NCI-H1048 (cell line): ENCODE data around the gene HPSE2.

Experiments
- DNase-seq: peaks from one replicate; lab custom pipeline; 2025; lab: John Stamatoyannopoulos, UW

The HPSE2 gene

GRCh38 chr10:98675902-98676301 lies 559.8 kb downstream of the HPSE2 start:
- no peak for DNase-seq

DNA sequence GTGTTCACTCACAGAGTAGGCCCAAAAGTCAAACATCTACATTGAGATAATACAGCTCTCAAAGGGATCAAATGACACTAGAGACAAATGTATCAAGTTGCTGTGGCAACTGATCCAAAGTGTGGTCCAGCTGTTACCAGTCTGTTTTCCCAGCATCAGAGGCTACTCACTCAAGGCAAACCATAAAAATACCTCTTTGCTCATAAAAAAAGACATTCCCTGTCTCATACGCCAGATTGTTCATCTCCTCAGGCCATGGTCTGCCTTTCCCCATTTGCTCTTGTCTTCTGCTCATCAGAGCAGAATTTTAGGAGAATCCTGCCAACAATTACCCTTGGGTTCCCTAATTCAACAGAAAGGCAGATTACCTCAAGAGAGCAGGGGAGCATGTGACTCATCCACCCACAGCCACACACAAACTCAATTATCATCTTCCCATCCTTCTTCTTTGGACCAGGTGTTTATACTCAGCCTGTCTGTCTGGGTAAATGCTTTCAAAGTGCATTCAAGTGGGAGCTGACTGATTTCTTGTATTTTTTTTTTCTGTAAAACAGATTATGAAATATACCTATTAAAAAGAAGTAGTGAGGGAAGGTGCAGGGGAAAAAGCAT lies 562.4 kb downstream of the HPSE2 start:
- no peak for DNase-seq

GRCh38 chr10:98667081-98667480 lies 568.6 kb downstream of the HPSE2 start:
- no peak for DNase-seq

GRCh38 chr10:98666276-98666675 lies 569.4 kb downstream of the HPSE2 start:
- no peak for DNase-seq

- DNase-seq, result no peak
Observed at GRCh38 chr10:98664329-98665042, 571.2 kb downstream of the HPSE2 start.

- no peak for DNase-seq
Observed at GRCh38 chr10:98659951-98660350, 575.7 kb downstream of the HPSE2 start.

GRCh38 chr10:98655492-98655891 lies 580.2 kb downstream of the HPSE2 start:
- no peak for DNase-seq

- DNase-seq, result no peak
Observed at GRCh38 chr10:98649170-98649569, 586.5 kb downstream of the HPSE2 start.

DNA sequence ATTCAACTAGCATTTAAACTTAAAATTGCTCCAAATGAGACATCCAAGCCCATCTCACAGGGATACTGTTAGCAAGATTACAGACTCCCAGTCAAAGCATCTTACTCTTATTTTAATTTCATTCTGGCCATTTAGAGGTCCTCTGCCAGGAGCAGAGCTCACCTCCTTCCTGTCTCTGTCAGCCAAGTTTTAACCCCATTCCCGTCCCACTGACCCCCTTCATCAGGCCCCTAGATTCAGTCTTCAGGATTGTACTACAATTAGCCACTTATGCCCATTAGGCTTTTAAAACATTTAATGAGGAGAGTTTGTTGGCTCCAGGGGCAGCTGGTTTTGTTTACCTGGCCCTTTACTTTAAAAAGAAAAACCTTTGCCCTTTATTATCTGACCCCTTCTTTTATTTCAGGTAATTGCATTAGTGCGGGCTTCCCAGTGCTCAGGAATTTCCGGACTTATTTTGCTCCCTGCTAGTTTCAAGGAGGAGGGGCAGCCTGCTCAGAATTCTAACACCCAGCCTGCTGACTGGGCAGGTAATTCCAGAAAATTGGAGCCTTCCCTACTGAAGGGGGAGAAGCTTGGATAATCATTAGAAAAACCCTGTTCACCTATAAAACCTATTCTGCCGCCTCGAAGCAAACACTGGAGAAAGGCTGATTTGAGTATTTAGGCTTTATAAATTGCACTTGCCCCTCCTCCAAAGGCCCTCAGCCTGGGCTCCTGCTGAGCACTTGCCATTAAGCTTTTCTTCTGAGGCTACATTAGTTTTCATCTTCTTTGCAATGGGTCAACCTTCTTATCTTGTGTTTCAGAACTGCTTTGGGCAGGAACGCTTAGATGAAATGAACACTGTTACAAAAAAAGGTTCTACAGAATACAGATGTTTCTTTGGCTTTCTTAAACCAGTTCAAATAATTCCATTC lies 588.4 kb downstream of the HPSE2 start:
- no peak for DNase-seq

GRCh38 chr10:98644466-98644865 lies 591.2 kb downstream of the HPSE2 start:
- DNase-seq, result no peak

GRCh38 chr10:98642281-98642680 lies 593.4 kb downstream of the HPSE2 start:
- no peak for DNase-seq

GRCh38 chr10:98638920-98639319 lies 596.7 kb downstream of the HPSE2 start:
- DNase-seq, result no peak

GRCh38 chr10:98636921-98637329 lies 598.7 kb downstream of the HPSE2 start:
- no peak for DNase-seq

GRCh38 chr10:98632456-98633150 lies 603.0 kb downstream of the HPSE2 start:
- no peak for DNase-seq

DNA sequence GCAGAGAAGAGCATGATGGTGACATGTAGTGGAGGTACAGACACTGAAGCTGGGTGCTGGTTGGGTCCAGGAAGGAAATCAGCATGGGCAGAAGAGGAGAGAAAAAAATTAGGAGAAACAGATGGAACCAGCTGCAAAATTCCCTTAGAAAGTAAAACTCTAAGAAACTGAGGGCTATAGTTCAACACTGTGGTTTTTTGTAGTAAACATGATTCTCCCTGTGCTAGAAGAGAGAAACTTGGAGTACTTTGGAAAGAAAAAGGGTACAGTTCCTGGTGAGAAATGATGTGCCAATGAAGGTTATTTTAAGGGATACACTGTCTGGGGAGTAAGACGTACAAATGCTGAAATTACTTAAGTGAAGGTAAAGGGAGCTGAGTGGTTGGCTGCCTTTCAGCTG lies 607.4 kb downstream of the HPSE2 start:
- no peak for DNase-seq

- no peak for DNase-seq
Observed at GRCh38 chr10:98627711-98628110, 607.9 kb downstream of the HPSE2 start.

DNA sequence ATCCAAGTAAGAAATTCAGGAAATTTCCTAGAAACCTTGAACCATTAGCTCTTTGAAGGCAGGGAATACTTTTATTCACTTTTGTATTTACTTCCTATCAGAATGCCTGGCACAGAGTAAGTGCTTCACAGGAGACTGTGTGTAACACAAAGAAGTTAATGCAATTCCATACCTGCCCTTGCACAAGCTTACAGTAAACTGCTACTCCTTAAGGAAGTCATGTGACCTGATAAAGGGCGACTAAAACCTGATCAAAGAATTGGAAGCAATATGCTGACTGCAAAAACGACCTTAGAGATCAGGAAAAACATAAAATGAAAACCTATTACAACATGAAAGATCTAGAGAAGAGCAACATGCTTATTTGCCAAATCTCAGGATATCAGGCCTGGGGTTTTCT lies 610.7 kb downstream of the HPSE2 start:
- DNase-seq, result no peak

DNA sequence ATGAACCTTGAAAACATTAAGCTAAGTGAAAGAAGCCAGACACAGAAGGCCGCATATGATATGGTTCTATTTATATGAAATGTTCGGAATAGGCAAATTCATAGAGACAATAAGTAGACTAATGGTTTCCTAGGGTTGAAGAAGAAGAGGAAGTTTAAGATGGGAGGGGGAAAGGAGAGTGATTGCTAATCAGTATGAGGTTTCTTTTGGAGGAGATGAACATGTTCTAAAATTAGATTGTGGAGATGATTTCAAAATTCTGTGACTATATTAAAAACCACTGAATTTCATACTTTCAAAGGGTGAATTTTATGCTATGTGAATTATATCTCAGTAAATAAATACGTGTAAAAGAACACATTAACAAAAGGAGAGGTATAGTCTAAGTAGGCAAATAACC lies 612.5 kb downstream of the HPSE2 start:
- DNase-seq, result no peak

- DNase-seq, result no peak
Observed at GRCh38 chr10:98621630-98622029, 614.0 kb downstream of the HPSE2 start.

GRCh38 chr10:98620503-98620902 lies 615.1 kb downstream of the HPSE2 start:
- no peak for DNase-seq

GRCh38 chr10:98619446-98619845 lies 616.2 kb downstream of the HPSE2 start:
- no peak for DNase-seq

GRCh38 chr10:98617906-98618520 lies 617.6 kb downstream of the HPSE2 start:
- no peak for DNase-seq
